ENCODE results near the gene SLC17A8. TPM values are rescaled to one million over a fixed set of nuclear protein-coding genes. Genes with fewer than 3 reads are reported as not detected.

The SLC17A8 gene
- total RNA-seq, 8 experiments from 2014 or later = 0.18 to 7.7 (median 0.61) TPM

GRCh38 chr12:100463661-100464060 lies 106.8 kb downstream of the SLC17A8 start:
- 50 to 80% (median 60%) methylated on average over 1 of the region's 1 CpG; no CpG with 5 or more reads in 3 of the 10 experiments for WGBS, 10 experiments
- in situ Hi-C loops (cut with MboI; ENCODE audit: low pct_unique_long_range_greater_than_20kb in 2 of 9, low sequenced_read_pairs in 9 of 9, unreplicated experiment in 9 of 9) = no loop called here
- no peak overlapping the region for H3K4me3 ChIP-seq
- no peak overlapping the region for H3K27ac ChIP-seq
- H3K4me1 ChIP-seq (replicated peaks in 1 of 2) = peaks cover 4 to 7% of the 10 kb centered on the region in 2 donors
- ATAC-seq (replicated peaks in 6 of 8) = no peak

GRCh38 chr12:100464529-100464928 lies 107.7 kb downstream of the SLC17A8 start:
- peaks cover 4 to 7% of the 10 kb centered on the region in 2 donors for H3K4me1 ChIP-seq (replicated peaks in 1 of 2)
- in situ Hi-C loops (cut with MboI; ENCODE audit: low pct_unique_long_range_greater_than_20kb in 2 of 9, low sequenced_read_pairs in 9 of 9, unreplicated experiment in 9 of 9) = no loop called here
- no peak overlapping the region for H3K4me3 ChIP-seq
- 60 to 100% (median 85%) methylated on average over 1 of the region's 1 CpG; no CpG with 5 or more reads in 2 of the 10 experiments for WGBS, 10 experiments
- ATAC-seq (replicated peaks in 6 of 8) = no peak
- no peak overlapping the region for H3K27ac ChIP-seq

- Histone ChIP-seq H3K4me1 (replicated peaks in 1 of 2) (no peaks in the 10 kb centered on the region), H3K27ac (no peak overlapping the region), H3K4me3 (no peak overlapping the region)
- in situ Hi-C loops (cut with MboI; ENCODE audit: low pct_unique_long_range_greater_than_20kb in 2 of 9, low sequenced_read_pairs in 9 of 9, unreplicated experiment in 9 of 9) = no loop called here
- no peak for ATAC-seq (replicated peaks in 6 of 8)
These were observed 111.3 kb downstream of the SLC17A8 start for GRCh38 chr12:100468126-100468525.

Other genes starting within 250 kb of the SLC17A8 start
- 10 to 100 TPM; 19.4 to 39.5 (median 20.9) TPM for gene BLTP3B, start 214.2 kb upstream of the SLC17A8 start, total RNA-seq
- gene ACTR6, start 156.3 kb upstream of the SLC17A8 start, total RNA-seq = 10 to 100 TPM; 31.3 to 47.9 (median 36.4) TPM
- gene DEPDC4, start 90.0 kb upstream of the SLC17A8 start, total RNA-seq = 1 to 10 TPM in 6 of 8 experiments, under 1 TPM in 1, not detected in 1; 0.64 to 4.6 (median 3.2) TPM
- 10 to 100 TPM; 29.2 to 69.2 (median 43.2) TPM for gene SCYL2, start 89.9 kb upstream of the SLC17A8 start, total RNA-seq
- 1 to 10 TPM in 1 of 8 experiments, under 1 TPM in 2, not detected in 5; 0.05 to 6.1 (median 1.00) TPM for gene NR1H4, start 116.8 kb downstream of the SLC17A8 start, total RNA-seq
- gene GAS2L3, start 216.6 kb downstream of the SLC17A8 start, total RNA-seq = 10 to 100 TPM in 4 of 8 experiments, 1 to 10 TPM in 4; 1.2 to 21.6 (median 8.1) TPM

Data from motor neuron (in vitro differentiated cells).